GM13976 (cell line): ENCODE data around the gene HYKK.
A peak's percentile ranks its signal among the peaks of the same experiment; 100 is the strongest.

Source experiments
- DNase-seq: peaks from one replicate; pipeline ENCODE4 v3.0.0; 2012; ENCODE audit warnings: low spot score
- CTCF ChIP-seq: IDR thresholded peaks from 2 replicates; pipeline ENCODE4 v1.5.1; 2012; ENCODE audit warnings: borderline replicate concordance, mild to moderate bottlenecking; ENCODE audit not compliant: insufficient read depth; ENCODE audit errors: extremely low read depth, missing control alignments, control extremely low read depth
- in situ Hi-C: fragments of 300-500 bp; cut with MboI; formaldehyde crosslinking; loops from one replicate; pipeline ENCODE4 v1.12.0; 2022; ENCODE audit warnings: low sequenced_read_pairs, mixed read lengths, inconsistent platforms; ENCODE audit not compliant: unreplicated experiment

HYKK gene

DNA sequence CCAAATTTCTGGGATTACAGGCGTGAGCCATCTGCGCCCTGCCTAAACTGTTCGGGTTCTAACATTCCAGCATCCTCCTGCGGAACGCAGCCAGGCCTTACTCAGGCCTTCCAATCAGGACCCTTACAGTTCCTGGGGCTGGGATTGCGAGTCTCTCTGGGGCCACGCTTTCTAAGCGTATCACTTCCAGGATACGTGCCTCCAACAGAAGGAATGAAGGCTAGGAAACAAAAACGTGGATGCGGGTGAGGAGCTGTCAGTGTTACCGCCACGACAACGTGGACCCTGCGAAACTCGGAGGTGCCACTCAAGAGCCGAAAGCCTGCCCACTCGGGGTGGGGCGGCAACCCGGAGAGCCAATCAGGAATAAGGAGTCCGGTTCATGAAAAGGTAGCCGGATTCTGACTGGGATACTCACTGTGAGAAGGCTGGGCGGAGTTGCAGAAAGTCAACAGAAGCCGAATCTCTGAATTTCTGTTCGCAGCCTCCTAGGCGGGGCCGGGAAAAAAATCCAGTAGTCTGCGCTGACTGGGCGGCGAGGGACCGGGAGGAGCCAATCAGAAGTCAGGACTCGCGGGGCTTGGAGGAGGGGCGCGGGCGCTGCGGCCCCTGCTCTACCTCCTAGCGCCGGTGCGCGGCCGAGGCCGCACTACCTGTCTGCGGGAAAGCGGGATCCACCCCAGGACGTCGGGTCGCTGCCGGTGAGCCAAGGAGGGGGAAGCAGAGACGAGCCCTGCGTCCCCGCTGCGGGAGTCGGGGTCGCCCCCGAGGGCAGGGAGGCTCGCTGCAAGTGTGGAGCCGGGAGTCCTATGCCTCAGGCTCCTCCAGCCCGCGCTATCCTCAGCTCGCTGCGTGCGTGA, at the start of gene HYKK:
Gene HYKK, plus strand, starts transcription at position 607 of the 860 bp plus-strand sequence. CDS start 5,512 bp downstream, outside the sequence.
- TF ChIP-seq CTCF: no peak

DNA sequence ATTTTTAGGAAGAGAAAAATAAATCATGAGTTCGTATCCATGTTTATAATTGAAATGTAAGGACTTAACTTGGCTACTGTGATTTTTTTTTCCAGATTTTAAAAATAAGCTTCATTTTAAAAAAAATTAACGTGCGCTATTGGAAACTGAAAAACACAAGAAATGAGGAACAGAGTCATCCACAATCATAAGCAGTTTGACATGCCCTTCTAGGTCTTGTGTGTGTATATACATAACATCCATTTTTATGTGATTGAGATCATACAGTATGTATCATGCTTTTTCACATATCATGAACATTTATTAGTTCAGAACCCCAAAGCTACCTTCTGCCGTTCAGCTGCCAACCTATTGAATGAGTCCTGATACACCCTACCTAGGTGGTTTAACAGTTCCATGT, 46.6 kb upstream of the HYKK start:
- TF ChIP-seq CTCF: no peak
- no peak for DNase-seq
- in situ Hi-C loops: no loop called here

More for the DNA sequence above, at the start of gene HYKK:
- in situ Hi-C loops: no loop called here
- peak; percentile 93 for DNase-seq

DNA sequence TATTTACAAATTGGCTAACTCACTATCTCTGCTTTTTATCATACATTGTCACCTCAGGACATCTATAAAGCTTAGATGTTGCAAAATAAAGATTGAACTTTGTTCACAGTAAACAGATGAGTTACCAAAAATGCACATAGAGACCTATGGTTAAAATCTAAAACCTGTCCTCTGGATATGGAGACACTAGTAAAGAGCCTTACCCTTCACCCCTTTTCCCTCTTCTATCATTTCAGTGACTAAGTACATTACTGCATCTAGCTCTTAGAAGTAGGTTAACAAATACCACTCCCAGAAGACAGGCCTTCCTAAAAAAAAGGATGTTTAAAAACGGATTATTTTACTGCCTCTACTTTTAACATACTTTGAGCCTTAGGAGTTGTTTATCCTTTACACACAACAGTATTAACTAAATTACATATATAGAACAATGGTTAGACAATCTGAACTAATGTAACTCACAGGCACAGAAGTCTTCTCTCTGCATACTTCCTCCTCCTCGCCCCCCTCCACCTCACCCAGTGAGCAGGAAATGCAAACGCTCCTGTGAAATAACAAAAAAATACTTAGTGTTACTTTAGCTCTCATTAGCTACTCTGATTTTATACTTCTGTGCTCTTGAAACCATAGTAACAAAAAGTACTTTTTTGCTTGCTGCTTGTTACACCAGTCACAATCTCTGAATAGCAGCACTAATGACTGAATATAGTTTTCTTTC, 46.0 kb upstream of the HYKK start:
- TF ChIP-seq CTCF: no peak
- DNase-seq: no peak
- in situ Hi-C loops: no loop called here

DNA sequence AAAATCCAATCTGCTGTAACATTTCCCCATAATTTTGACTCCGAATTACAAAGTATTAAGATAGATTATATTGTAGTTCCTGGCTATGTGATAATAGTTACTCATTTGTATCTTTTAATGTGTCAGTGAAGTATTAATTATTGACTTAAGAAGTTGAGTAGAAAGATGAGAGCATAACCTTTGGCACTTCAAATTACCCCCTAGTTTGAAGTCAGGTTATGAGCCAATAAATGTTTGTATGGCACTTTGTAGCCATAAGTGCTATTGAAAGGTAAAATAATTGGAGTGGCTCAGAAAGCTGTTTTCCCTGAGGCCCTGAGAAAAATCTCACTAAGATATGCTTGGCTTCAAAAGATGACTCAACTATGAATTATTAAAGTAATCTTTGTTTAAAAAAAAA, 38.3 kb upstream of the HYKK start:
- no peak for DNase-seq
- in situ Hi-C loops: no loop called here

GRCh38 chr15:78477295-78477694, 30.1 kb upstream of the HYKK start:
- TF ChIP-seq CTCF: no peak
- in situ Hi-C loops: no loop called here
- no peak for DNase-seq

More for the DNA sequence above, 38.3 kb upstream of the HYKK start:
- no peak for TF ChIP-seq CTCF

DNA sequence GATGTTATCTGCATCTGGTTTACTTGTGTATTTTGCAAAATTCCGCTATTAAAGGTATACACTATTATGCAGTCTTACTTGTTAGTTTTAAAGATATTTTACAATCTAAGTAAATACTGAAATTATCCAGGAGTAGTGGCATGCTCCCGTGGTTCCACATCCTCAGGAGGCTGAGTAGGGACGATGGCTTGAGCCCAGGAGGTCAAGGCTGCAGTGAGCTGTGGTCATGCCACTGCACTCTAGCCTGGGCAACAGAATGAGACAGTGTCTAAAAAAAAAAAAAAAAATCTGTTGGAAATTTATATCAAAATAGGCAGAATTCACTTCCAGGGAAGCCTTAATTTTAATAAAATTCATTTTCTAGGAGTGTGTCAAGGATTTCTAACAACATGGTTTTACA, 27.7 kb upstream of the HYKK start:
- DNase-seq: no peak
- in situ Hi-C loops: no loop called here
- no peak for TF ChIP-seq CTCF
